HG03575 (cell line): ENCODE measurements around the gene HSD11B2.

Source experiments
- ATAC-seq: cut with Tn5 transposase; IDR thresholded peaks from one replicate; pipeline ENCODE4 v1.9.1; 2021; ENCODE audit not compliant: unreplicated experiment, insufficient number of reproducible peaks, low FRiP score; ENCODE audit errors: extremely low read depth

Gene HSD11B2

GRCh38 chr16:67395458-67396158, 35.3 kb upstream of the HSD11B2 start:
- ATAC-seq: no peak

GRCh38 chr16:67396159-67397035, 34.5 kb upstream of the HSD11B2 start:
- ATAC-seq: no peak

GRCh38 chr16:67397036-67397801, 33.7 kb upstream of the HSD11B2 start:
- ATAC-seq: no peak

- no peak for ATAC-seq
These were observed 32.9 kb upstream of the HSD11B2 start for GRCh38 chr16:67397812-67398545.

- ATAC-seq: no peak
These were observed 32.2 kb upstream of the HSD11B2 start for GRCh38 chr16:67398546-67399217.

- ATAC-seq: no peak
These were observed 31.6 kb upstream of the HSD11B2 start for GRCh38 chr16:67399218-67399733.

GRCh38 chr16:67399749-67400704, 30.9 kb upstream of the HSD11B2 start:
- ATAC-seq: no peak

GRCh38 chr16:67400901-67401300, 30.0 kb upstream of the HSD11B2 start:
- ATAC-seq: no peak

- no peak for ATAC-seq
These were observed 26.9 kb upstream of the HSD11B2 start for GRCh38 chr16:67403976-67404555.

- ATAC-seq: no peak
These were observed 26.1 kb upstream of the HSD11B2 start for GRCh38 chr16:67404740-67405226.

- ATAC-seq: no peak
These were observed 25.6 kb upstream of the HSD11B2 start for GRCh38 chr16:67405336-67405735.

GRCh38 chr16:67406111-67406971, 24.6 kb upstream of the HSD11B2 start:
- no peak for ATAC-seq

GRCh38 chr16:67407176-67407787, 23.6 kb upstream of the HSD11B2 start:
- no peak for ATAC-seq

- no peak for ATAC-seq
These were observed 23.0 kb upstream of the HSD11B2 start for GRCh38 chr16:67407788-67408452.

- ATAC-seq: no peak
These were observed 21.3 kb upstream of the HSD11B2 start for GRCh38 chr16:67409631-67410030.
